Kidney (tissue), 14 donors: Measurements from ENCODE around the gene CADPS. TPM values are rescaled to one million over a fixed set of nuclear protein-coding genes. Genes with fewer than 3 reads are reported as not detected.

ENCODE experiments used
- DNase-seq, 5 donors: peaks; one replicate each; pipeline ENCODE4 v3.0.0-alpha.2; 2013 to 2020
- FAIRE-seq: peaks from 2 replicates; lab custom pipeline; 2012; peaks lifted over from hg19 to GRCh38; lab: Jason Lieb, UNC
- H3K27ac ChIP-seq, 2 donors: one replicate each; pipeline ENCODE4 v1.7.0; 2013; ENCODE audit warnings: low read depth in 2 of 2, low read length in 2 of 2, inconsistent platforms in 1 of 2
- H3K27me3 ChIP-seq: one replicate; pipeline ENCODE4 v1.7.1; 2013; ENCODE audit warnings: low read length, inconsistent platforms; ENCODE audit not compliant: control insufficient read depth, insufficient read depth
- H3K36me3 ChIP-seq, 3 donors: one replicate each; pipeline versions ENCODE4 v1.7.0 to v1.7.1; 2013; ENCODE audit warnings: low read length in 3 of 3, control low read depth in 1 of 3, inconsistent platforms in 1 of 3; ENCODE audit not compliant: insufficient read depth in 3 of 3, control insufficient read depth in 2 of 3
- H3K4me1 ChIP-seq, 3 donors: one replicate each; pipeline versions ENCODE4 v1.7.0 to v1.7.1; 2013; ENCODE audit warnings: low read length in 3 of 3, inconsistent platforms in 1 of 3, low read depth in 1 of 3; ENCODE audit not compliant: control insufficient read depth in 2 of 3, insufficient read depth in 2 of 3
- H3K4me3 ChIP-seq, 3 donors: one replicate each; pipeline versions ENCODE4 v1.7.0 to v1.8.1; 2013; ENCODE audit warnings: low read length in 3 of 3, control low read depth in 1 of 3, inconsistent platforms in 1 of 3
- H3K9ac ChIP-seq, 3 donors: one replicate each; pipeline versions ENCODE4 v1.7.0 to v1.7.1; 2013; ENCODE audit warnings: low read length in 3 of 3, control low read depth in 1 of 3, inconsistent platforms in 1 of 3
- H3K9me3 ChIP-seq, 3 donors: one replicate each; pipeline versions ENCODE4 v1.7.0 to v1.7.1; 2013; ENCODE audit warnings: low read length in 3 of 3, control low read depth in 1 of 3, inconsistent platforms in 1 of 3; ENCODE audit not compliant: control insufficient read depth in 2 of 3, insufficient read depth in 1 of 3
- CTCF ChIP-seq: IDR thresholded peaks from 3 replicates; pipeline ENCODE4 v1.5.1; 2012; ENCODE audit warnings: mild to moderate bottlenecking, moderate library complexity, borderline replicate concordance; ENCODE audit not compliant: insufficient read depth; ENCODE audit errors: extremely low read depth
- intact Hi-C: fragments of 100-400 bp; cut with DNase I; formaldehyde crosslinking; loops from one replicate; pipeline ENCODE4 v1.11.1; 2022
- polyA plus RNA-seq: library from polyadenylated mRNA; stranded (reverse); fragments of 350-450 nt; fragmentation: Illumina TruSeq; extraction: RNeasy Lipid Tissue Mini Kit (QIAGEN cat#74804); gene quantifications from one replicate; pipeline ENCODE4 v1.2.3, GENCODE V29; 2014; ENCODE audit warnings: low read depth, low replicate concordance; ENCODE audit not compliant: insufficient read depth
- total RNA-seq: library from RNA; stranded (reverse); fragmentation: NEBNext Ultra II Directional; extraction: Animal tissue kit (Norgen Biotek cat#: 25700); gene quantifications from one replicate; pipeline ENCODE4 v1.2.1, GENCODE V29; 2021
- donor health status: control.
- donor health status: control.
- donor health status: control.
- donor health status: control.
- donor health status: control.
- donor health status: DM: yes; HTN: yes; CAD: no.
- donor health status: Normal renal cell carcinoma (clear cell type).

Gene CADPS
- total and polyA plus RNA-seq, 2 donors from 2014 or later = 0.98 TPM; not detected in 1

DNA sequence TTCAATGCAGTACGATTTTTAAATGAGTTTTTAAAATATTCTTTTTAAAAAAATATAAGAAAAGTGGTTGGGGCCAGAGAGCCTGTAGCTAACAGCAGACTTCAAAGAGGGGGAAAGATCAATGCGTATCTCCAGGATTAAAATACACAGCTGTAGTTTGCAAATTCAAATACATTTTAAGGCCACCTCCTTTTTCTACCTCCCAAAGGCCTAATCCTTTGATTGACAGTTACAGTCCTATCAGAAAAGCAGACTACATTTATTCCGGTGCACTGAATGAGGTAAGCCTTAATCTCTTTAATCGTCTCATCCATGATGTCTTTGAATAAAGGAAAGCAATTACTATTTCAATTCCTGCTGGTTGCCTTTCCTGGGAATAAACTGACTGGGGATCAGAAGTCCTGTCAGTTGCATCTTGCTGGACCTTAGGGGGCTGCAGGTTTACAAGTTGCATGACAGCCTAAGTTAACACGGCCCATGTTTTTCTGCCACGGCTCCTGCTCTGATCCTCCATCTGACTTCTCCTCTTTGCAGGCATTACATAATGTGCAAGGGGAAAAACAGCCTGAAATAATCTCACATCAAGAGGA, 51.7 kb downstream of the CADPS start:
- no peak for FAIRE-seq
- no peak for DNase-seq

DNA sequence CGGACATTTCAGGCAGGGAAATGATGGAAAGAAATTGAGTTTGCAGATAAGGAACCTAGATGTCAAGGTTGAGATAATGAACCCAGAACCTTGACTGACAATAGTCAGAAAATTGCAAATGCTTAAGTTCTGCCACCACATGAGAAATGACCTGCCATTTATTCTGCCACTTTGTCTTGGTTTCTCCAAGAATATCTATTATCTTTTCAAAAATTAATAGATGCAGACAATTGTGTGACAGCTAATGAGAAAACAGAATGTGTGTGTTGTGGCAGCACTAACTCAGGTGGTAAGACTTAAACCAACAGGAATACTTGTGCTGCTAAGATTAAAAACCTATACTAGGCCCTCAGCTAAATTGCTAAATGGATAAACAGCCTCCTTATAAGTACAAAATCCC, 52.3 kb downstream of the CADPS start:
- intact Hi-C loops = no loop called here
- H3K4me1 ChIP-seq = no peaks in the 10 kb centered on the region
- FAIRE-seq = no peak

More for the DNA sequence above, 51.7 kb downstream of the CADPS start:
- no peaks in the 10 kb centered on the region for H3K36me3 ChIP-seq
- no peaks in the 10 kb centered on the region for H3K4me1 ChIP-seq
- H3K27ac ChIP-seq = no peak overlapping the region
- no peaks in the 10 kb centered on the region for H3K27me3 ChIP-seq
- TF ChIP-seq CTCF = no peak
- no peak overlapping the region for H3K4me3 ChIP-seq
- no peak overlapping the region for H3K9ac ChIP-seq
- no peaks in the 10 kb centered on the region for H3K9me3 ChIP-seq
- intact Hi-C loops = no loop called here

GRCh38 chr3:62818347-62818746, 56.9 kb downstream of the CADPS start:
- Histone ChIP-seq H3K27me3 (no peaks in the 10 kb centered on the region), H3K9ac (no peak overlapping the region), H3K36me3 (no peaks in the 10 kb centered on the region), H3K4me1 (no peaks in the 10 kb centered on the region), H3K4me3 (no peak overlapping the region), H3K9me3 (no peaks in the 10 kb centered on the region), H3K27ac (no peak overlapping the region)
- intact Hi-C loops = no loop called here
- no peak for TF ChIP-seq CTCF
- DNase-seq = no peak
- no peak for FAIRE-seq

More for the DNA sequence above, 52.3 kb downstream of the CADPS start:
- Histone ChIP-seq H3K36me3 (no peaks in the 10 kb centered on the region), H3K27ac (no peak overlapping the region), H3K9me3 (no peaks in the 10 kb centered on the region), H3K27me3 (no peaks in the 10 kb centered on the region), H3K9ac (no peak overlapping the region), H3K4me3 (no peak overlapping the region)
- DNase-seq = no peak
- TF ChIP-seq CTCF = no peak

- Histone ChIP-seq H3K4me1 (no peaks in the 10 kb centered on the region), H3K27ac (no peak overlapping the region), H3K9ac (no peak overlapping the region), H3K27me3 (no peaks in the 10 kb centered on the region), H3K36me3 (no peaks in the 10 kb centered on the region), H3K4me3 (no peak overlapping the region), H3K9me3 (no peaks in the 10 kb centered on the region)
- no peak for DNase-seq
- no peak for TF ChIP-seq CTCF
- FAIRE-seq = no peak
- intact Hi-C loops = no loop called here
Observed at GRCh38 chr3:62817678-62818077, 57.5 kb downstream of the CADPS start.
